ENCODE measurements around the gene PATJ. TPM values are rescaled to one million over a fixed set of nuclear protein-coding genes. Genes with fewer than 3 reads are reported as not detected.

PATJ gene
- total and polyA plus RNA-seq, 2 of the 13 experiments (the other 11 are each of a cell fraction or from before 2014, with no cell fraction given), result 6.2 to 16.8 TPM

DNA sequence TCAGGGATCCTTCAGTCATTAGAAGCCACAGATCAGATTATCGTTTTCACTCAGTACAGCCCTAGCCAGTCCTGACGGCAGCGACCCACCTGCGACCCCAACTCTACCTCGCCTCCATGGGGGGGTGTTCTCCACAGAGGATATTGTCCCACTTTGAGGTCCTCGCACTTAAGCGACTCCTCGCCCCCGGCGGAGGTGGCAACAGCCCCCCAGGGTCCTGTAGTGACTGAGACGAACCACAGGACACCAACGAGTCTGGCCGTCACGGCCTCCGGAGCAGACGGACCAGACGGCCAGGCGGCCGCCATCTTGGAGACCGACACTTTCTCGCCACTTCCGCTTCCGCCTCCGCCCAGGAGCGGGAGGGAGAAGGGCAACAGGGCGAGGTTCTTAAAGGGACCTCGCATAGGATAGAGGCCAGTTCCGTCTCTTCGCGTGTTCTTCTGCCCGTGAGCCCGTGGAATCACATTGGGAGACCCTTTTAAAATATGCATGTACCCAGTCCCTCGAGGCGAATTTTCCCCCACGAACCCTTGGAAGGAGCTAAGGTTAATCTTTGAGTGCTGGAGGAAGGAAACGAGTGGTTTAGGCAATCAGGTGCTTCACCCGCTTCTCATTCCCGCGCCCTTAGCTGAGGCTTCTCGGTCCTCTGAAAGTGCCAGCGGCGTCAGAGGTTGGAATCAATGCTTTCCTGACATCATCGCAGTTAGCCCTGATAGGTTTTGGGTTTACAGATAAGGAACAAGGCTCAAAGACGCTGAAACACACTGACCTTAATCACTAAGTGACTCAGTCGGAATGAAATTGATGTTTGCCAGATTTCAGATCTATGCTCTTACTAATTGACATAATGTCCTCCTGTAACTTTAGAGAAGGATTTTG, 17.2 kb upstream of the PATJ start, which contains the start of gene TM2D1 (continued):
- TF ChIP-seq FOXP1 (IDR thresholded peaks at IDR 0.05) (no peak), FOXP1 (CRISPR knock-in tag; IDR thresholded peaks at IDR 0.05) (peak; percentile 24; the same call in 1 of the 2 replicates), SRF (IDR thresholded peaks at IDR 0.05; ENCODE audit: low read depth, low read length) (0 out of 2 replicates have a peak, but pooled peaks have one; percentile 19), ZNF496 (CRISPR knock-in tag; IDR thresholded peaks at IDR 0.05; ENCODE audit: insufficient replicate concordance) (no peak), ZFYVE20 (CRISPR knock-in tag; IDR thresholded peaks at IDR 0.05; ENCODE audit: borderline replicate concordance, low read depth) (peak; percentile 72; the same call in 1 of the 2 replicates), ZNF746 (CRISPR knock-in tag; IDR thresholded peaks at IDR 0.05) (peak; percentile 19; the same call in 1 of the 2 replicates), SALL2 (CRISPR knock-in tag; IDR thresholded peaks at IDR 0.05) (peak; percentile 83; the same call in 1 of the 2 replicates), ZNF629 (CRISPR knock-in tag; conservative IDR thresholded peaks at IDR 0.05) (no peak), MAFK (conservative IDR thresholded peaks at IDR 0.05 in 1 of 2, IDR thresholded peaks at IDR 0.05 in 1 of 2; ENCODE audit: low read length in 2 of 2) (no peak)
- TF ChIP-seq, protein P1, sequence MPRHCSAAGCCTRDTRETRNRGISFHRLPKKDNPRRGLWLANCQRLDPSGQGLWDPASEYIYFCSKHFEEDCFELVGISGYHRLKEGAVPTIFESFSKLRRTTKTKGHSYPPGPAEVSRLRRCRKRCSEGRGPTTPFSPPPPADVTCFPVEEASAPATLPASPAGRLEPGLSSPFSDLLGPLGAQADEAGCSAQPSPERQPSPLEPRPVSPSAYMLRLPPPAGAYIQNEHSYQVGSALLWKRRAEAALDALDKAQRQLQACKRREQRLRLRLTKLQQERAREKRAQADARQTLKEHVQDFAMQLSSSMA (CRISPR knock-in tag; IDR thresholded peaks at IDR 0.05), result peak; percentile 89; the same call in 1 of the 2 replicates
- TF ChIP-seq, protein P2, sequence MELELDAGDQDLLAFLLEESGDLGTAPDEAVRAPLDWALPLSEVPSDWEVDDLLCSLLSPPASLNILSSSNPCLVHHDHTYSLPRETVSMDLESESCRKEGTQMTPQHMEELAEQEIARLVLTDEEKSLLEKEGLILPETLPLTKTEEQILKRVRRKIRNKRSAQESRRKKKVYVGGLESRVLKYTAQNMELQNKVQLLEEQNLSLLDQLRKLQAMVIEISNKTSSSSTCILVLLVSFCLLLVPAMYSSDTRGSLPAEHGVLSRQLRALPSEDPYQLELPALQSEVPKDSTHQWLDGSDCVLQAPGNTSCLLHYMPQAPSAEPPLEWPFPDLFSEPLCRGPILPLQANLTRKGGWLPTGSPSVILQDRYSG (CRISPR knock-in tag; IDR thresholded peaks at IDR 0.05), result 0 out of 2 replicates have a peak, but pooled peaks have one; percentile 34
- TF ChIP-seq, protein P3, sequence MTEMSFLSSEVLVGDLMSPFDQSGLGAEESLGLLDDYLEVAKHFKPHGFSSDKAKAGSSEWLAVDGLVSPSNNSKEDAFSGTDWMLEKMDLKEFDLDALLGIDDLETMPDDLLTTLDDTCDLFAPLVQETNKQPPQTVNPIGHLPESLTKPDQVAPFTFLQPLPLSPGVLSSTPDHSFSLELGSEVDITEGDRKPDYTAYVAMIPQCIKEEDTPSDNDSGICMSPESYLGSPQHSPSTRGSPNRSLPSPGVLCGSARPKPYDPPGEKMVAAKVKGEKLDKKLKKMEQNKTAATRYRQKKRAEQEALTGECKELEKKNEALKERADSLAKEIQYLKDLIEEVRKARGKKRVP (CRISPR knock-in tag; IDR thresholded peaks at IDR 0.05), result no peak
- TF ChIP-seq, protein P4, sequence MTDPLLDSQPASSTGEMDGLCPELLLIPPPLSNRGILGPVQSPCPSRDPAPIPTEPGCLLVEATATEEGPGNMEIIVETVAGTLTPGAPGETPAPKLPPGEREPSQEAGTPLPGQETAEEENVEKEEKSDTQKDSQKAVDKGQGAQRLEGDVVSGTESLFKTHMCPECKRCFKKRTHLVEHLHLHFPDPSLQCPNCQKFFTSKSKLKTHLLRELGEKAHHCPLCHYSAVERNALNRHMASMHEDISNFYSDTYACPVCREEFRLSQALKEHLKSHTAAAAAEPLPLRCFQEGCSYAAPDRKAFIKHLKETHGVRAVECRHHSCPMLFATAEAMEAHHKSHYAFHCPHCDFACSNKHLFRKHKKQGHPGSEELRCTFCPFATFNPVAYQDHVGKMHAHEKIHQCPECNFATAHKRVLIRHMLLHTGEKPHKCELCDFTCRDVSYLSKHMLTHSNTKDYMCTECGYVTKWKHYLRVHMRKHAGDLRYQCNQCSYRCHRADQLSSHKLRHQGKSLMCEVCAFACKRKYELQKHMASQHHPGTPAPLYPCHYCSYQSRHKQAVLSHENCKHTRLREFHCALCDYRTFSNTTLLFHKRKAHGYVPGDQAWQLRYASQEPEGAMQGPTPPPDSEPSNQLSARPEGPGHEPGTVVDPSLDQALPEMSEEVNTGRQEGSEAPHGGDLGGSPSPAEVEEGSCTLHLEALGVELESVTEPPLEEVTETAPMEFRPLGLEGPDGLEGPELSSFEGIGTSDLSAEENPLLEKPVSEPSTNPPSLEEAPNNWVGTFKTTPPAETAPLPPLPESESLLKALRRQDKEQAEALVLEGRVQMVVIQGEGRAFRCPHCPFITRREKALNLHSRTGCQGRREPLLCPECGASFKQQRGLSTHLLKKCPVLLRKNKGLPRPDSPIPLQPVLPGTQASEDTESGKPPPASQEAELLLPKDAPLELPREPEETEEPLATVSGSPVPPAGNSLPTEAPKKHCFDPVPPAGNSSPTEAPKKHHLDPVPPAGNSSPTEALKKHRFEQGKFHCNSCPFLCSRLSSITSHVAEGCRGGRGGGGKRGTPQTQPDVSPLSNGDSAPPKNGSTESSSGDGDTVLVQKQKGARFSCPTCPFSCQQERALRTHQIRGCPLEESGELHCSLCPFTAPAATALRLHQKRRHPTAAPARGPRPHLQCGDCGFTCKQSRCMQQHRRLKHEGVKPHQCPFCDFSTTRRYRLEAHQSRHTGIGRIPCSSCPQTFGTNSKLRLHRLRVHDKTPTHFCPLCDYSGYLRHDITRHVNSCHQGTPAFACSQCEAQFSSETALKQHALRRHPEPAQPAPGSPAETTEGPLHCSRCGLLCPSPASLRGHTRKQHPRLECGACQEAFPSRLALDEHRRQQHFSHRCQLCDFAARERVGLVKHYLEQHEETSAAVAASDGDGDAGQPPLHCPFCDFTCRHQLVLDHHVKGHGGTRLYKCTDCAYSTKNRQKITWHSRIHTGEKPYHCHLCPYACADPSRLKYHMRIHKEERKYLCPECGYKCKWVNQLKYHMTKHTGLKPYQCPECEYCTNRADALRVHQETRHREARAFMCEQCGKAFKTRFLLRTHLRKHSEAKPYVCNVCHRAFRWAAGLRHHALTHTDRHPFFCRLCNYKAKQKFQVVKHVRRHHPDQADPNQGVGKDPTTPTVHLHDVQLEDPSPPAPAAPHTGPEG (CRISPR knock-in tag; IDR thresholded peaks at IDR 0.05), result no peak
- TF ChIP-seq, protein P5, sequence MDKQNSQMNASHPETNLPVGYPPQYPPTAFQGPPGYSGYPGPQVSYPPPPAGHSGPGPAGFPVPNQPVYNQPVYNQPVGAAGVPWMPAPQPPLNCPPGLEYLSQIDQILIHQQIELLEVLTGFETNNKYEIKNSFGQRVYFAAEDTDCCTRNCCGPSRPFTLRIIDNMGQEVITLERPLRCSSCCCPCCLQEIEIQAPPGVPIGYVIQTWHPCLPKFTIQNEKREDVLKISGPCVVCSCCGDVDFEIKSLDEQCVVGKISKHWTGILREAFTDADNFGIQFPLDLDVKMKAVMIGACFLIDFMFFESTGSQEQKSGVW (CRISPR knock-in tag; IDR thresholded peaks at IDR 0.05; ENCODE audit: borderline replicate concordance), result no peak
- TF ChIP-seq, protein P6, sequence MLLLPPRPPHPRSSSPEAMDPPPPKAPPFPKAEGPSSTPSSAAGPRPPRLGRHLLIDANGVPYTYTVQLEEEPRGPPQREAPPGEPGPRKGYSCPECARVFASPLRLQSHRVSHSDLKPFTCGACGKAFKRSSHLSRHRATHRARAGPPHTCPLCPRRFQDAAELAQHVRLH (CRISPR knock-in tag; IDR thresholded peaks at IDR 0.05; ENCODE audit: borderline replicate concordance, low read depth), result peak; percentile 93
